Fibroblast of lung (primary cell): ENCODE data around the gene ATP6V0A1.

ENCODE experiments used
- CTCF ChIP-seq, 2 donors: IDR thresholded peaks in 1 of 2; conservative IDR thresholded peaks in 1 of 2; 1 replicate in 1 of 2; 2 replicates in 1 of 2; pipeline ENCODE4 v1.5.1; 2011 to 2012; ENCODE audit warnings: low read length in 2 of 2, control low read depth in 1 of 2, inconsistent platforms in 1 of 2, low read depth in 1 of 2, mild to moderate bottlenecking in 1 of 2
- EZH2 ChIP-seq: IDR thresholded peaks from 2 replicates; pipeline ENCODE4 v1.5.1; 2012; ENCODE audit warnings: low read length, control low read depth, mild to moderate bottlenecking; ENCODE audit errors: missing control alignments

GRCh38 chr17:42518755-42519545 is 60.3 kb downstream of the ATP6V0A1 start:
- TF ChIP-seq CTCF (conservative IDR thresholded peaks at IDR 0.05 in 1 of 2, IDR thresholded peaks at IDR 0.05 in 1 of 2; ENCODE audit: low read depth in 1 of 2, low read length in 2 of 2), result no peak
- TF ChIP-seq EZH2, result no peak
